Measurements from ENCODE around the gene CYP26C1.

CYP26C1 gene

DNA sequence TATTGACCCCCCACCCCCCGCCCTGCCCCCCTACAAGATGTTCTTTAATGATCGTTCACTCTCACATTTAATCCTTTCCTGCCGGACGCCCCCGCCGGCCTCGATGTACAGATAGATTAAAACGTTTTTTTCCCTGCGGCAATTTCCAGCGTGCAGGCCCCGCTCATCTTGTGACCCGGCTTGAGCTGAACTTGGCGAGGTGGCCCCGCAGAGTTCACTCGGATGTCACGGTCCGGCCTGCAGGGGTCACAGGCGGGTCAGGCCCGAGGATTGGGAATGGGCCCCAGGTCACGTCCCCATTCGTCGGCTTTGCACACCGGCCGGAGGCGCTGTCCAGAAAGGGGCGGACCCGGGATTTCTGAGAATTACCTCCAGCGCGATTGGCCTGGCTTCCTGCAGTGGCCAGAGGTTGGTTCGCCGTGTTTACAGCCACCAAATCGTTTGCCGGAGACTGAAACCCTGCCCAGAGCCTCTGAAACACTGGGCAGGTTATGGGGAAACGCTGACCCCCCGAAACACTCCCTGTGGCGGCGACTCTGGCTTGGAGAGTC is 11.2 kb downstream of the CYP26C1 start:
- no peak for TF ChIP-seq ZFX (IDR thresholded peaks at IDR 0.05)
- TF ChIP-seq, protein P1, sequence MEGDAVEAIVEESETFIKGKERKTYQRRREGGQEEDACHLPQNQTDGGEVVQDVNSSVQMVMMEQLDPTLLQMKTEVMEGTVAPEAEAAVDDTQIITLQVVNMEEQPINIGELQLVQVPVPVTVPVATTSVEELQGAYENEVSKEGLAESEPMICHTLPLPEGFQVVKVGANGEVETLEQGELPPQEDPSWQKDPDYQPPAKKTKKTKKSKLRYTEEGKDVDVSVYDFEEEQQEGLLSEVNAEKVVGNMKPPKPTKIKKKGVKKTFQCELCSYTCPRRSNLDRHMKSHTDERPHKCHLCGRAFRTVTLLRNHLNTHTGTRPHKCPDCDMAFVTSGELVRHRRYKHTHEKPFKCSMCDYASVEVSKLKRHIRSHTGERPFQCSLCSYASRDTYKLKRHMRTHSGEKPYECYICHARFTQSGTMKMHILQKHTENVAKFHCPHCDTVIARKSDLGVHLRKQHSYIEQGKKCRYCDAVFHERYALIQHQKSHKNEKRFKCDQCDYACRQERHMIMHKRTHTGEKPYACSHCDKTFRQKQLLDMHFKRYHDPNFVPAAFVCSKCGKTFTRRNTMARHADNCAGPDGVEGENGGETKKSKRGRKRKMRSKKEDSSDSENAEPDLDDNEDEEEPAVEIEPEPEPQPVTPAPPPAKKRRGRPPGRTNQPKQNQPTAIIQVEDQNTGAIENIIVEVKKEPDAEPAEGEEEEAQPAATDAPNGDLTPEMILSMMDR (conservative IDR thresholded peaks at IDR 0.05) = no peak; the same call in 1 of the 2 replicates
- H3K27ac ChIP-seq = no peak overlapping the region

DNA sequence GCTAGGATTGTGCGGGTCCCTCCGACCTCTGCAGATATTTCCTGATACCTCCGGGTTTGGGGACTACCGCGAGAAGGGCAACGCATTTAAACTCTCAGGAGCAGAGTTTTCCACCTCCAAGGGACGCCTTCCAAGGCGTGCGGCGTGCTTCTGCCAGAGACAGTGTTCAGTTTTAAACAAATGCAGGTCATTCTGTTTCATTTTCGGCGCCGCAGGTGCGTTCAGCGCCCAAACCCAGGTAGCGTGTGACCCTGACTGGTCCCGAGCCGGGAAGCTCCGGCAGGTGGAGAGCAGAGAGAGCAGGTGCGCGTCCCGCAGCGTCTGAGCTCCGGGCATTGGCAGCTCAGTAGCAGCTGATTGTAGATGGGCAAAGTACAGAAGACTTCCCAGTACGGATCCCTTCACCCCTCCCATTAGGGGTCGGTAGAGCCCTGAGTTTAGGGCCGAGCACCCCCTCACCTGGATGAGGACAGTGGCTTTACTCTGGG is 11.7 kb downstream of the CYP26C1 start:
- no peak overlapping the region for H3K27ac ChIP-seq
- TF ChIP-seq ZFX (IDR thresholded peaks at IDR 0.05) = no peak
- TF ChIP-seq, protein P1 (conservative IDR thresholded peaks at IDR 0.05) = no peak

DNA sequence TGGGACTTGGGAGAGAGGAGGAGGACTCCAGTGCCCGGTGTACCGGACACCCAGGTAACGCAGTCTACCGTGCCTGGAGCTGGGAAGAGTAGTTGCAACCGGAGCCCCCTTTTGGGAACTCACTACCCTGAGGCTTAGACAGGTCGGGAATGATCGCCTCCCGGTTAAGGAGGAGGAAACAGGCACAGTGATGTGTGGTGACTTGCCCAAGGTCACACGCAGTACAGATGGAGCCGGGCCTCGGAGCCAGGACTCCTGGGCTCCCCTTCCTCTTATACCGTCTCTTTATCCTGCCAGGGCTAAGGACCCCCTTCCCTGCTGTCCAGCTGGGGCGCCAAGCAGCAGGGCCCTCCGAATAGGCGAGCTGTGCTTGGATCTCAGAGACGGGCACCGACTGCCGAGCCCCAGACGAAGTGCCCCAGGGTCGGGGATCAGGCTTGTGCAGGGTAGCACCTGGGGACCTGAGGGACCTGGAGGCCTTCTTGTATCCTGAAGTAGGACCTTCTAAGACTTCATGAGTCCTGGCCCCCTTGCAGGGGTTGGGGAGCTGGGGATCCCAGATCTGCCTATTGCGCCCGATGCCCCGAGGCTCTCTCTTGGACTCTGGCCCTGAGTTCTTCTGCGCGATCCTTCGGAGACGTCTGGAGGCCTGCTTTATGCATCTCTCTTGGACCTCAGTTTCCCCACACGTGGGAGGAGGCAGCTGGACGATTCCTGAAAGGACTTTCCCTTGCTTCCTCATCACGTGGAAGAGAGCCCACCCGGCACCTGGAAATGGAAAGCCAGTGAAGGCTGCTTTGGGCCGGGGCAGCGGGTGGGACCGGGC is 12.3 kb downstream of the CYP26C1 start:
- no peak for TF ChIP-seq ZFX (IDR thresholded peaks at IDR 0.05)
- TF ChIP-seq, protein P1 (conservative IDR thresholded peaks at IDR 0.05) = no peak

DNA sequence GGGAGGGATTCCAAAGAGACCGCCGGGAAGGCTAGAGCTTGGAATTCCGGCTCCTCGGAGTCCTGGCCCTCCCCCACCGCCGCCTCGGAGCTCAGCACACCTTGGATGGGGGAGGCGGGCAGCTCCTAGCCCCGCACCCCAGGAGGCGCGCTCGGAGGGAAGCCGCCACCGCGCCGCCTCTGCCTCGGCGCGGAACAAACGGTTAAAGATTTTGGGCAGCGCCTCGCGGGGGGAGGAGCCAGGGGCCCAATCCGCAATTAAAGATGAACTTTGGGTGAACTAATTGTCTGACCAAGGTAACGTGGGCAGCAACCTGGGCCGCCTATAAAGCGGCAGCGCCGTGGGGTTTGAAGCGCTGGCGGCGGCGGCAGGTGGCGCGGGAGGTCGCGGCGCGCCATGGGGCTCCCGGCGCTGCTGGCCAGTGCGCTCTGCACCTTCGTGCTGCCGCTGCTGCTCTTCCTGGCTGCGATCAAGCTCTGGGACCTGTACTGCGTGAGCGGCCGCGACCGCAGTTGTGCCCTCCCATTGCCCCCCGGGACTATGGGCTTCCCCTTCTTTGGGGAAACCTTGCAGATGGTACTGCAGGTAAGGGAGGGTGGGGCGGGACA is 13.0 kb downstream of the CYP26C1 start, which contains the start of gene CYP26A1:
TSS of gene CYP26A1 (plus strand) at position 355 of the 608 bp plus-strand sequence. CDS start at position 397, 42 bp downstream.
- TF ChIP-seq, protein P1 (conservative IDR thresholded peaks at IDR 0.05) = no peak; the same call in 1 of the 2 replicates
- no peak for TF ChIP-seq ZFX (IDR thresholded peaks at IDR 0.05)
- no peak within 1 kb of the TSS for H3K27ac ChIP-seq

More for the DNA sequence above, 12.3 kb downstream of the CYP26C1 start:
- H3K27ac ChIP-seq = no peak overlapping the region

DNA sequence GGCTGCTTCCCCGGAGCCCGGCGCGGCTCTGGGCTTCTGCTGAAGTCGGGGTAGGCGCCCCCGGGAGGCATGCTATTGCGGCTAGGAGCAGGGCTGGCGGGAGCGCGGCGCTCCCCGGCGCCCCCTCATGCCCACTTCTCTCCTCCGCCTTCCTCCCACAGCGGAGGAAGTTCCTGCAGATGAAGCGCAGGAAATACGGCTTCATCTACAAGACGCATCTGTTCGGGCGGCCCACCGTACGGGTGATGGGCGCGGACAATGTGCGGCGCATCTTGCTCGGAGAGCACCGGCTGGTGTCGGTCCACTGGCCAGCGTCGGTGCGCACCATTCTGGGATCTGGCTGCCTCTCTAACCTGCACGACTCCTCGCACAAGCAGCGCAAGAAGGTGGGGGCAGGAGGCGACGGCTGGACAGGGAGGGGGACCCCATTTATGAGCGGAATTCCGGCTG is 13.6 kb downstream of the CYP26C1 start:
- TF ChIP-seq ZFX (IDR thresholded peaks at IDR 0.05) = no peak
- TF ChIP-seq, protein P1 (conservative IDR thresholded peaks at IDR 0.05) = peak; percentile 13; the same call in 1 of the 2 replicates
- no peak overlapping the region for H3K27ac ChIP-seq

DNA sequence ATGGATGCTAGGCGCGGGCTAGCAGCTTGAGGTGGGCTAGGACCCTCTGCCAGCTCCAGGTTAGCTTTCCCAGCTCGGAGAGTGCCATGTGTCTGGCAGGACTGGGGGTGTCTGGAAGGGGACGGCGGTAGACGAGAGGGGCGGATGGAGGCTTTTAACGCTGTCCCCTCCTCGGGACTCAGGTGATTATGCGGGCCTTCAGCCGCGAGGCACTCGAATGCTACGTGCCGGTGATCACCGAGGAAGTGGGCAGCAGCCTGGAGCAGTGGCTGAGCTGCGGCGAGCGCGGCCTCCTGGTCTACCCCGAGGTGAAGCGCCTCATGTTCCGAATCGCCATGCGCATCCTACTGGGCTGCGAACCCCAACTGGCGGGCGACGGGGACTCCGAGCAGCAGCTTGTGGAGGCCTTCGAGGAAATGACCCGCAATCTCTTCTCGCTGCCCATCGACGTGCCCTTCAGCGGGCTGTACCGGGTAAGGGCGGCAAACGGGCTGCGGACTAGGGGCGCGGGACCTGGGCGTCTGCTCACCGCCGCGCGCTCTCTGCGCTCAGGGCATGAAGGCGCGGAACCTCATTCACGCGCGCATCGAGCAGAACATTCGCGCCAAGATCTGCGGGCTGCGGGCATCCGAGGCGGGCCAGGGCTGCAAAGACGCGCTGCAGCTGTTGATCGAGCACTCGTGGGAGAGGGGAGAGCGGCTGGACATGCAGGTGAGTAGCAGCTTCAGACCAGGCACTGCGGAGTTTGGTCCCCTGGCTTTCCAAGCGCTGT is 14.2 kb downstream of the CYP26C1 start:
- TF ChIP-seq ZFX (IDR thresholded peaks at IDR 0.05) = no peak
- TF ChIP-seq, protein P1 (conservative IDR thresholded peaks at IDR 0.05) = no peak
- no peak overlapping the region for H3K27ac ChIP-seq

All from C4-2B (cell line).